GM21576 (cell line): ENCODE data around the gene ASIC2.

Source experiments
- ATAC-seq: cut with Tn5 transposase; IDR thresholded peaks from one replicate; pipeline ENCODE4 v1.9.1; 2021; ENCODE audit warnings: mild to moderate bottlenecking, moderate library complexity; ENCODE audit not compliant: unreplicated experiment

The ASIC2 gene

GRCh38 chr17:33207231-33207630 lies 85.9 kb downstream of the ASIC2 start:
- ATAC-seq = no peak

- no peak for ATAC-seq
Measured at GRCh38 chr17:33205552-33205951, 87.5 kb downstream of the ASIC2 start.

GRCh38 chr17:33204701-33205100 lies 88.4 kb downstream of the ASIC2 start:
- no peak for ATAC-seq

DNA sequence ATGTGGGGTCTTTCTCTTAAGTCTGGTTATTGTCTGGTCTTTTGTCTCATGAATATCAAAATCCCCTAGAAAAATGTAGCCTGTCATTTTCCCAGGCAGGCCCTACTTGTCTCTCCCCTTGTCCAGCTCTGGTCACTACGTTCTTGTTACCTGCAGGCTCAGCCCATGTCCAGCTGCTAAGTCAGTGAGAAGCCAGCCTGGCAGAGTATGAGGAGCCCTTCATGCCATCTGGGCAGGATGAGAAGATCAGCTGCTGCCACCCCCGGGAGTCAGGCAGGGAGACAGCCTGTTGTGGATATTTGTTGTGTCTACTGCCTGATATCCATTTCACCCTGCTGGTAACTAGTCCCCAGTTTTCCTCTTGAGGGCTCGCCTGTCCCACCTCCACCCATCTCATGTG lies 88.9 kb downstream of the ASIC2 start:
- ATAC-seq = no peak

DNA sequence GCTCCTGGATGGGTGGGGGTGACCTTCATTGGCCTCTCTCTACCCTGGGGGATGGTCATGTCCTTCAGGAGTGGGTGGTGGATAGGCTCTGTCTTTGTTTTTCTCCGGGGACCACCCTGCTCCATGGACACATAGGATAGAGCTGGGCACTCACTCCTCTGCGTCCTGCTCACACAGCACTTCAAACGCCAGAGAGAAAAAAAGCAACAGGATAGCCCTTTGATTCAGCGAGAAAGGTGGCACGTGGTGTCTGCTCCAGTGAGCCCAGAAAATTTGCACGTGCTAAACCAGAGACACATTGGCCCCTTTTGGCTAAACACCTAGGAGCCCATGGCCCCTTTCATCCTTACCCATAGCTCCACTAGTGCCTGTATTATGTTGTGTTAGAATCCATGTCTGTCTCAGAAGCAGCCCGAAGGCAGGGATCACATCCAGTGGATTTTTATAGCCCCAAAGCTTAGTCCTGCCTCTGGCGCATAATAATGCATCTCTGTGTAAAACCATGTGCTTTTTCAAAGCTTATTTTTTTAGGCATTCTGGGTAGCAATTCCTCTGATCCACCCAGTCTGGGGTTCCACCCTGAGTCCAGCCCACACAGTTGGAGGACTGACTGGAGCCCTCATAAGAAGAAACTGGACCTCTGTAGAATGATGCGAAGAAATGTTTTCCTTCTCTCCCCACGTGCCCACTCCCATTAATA lies 90.1 kb downstream of the ASIC2 start:
- no peak for ATAC-seq

- ATAC-seq = no peak
Measured at GRCh38 chr17:33202021-33202420, 91.1 kb downstream of the ASIC2 start.

- no peak for ATAC-seq
Measured at GRCh38 chr17:33201283-33201682, 91.8 kb downstream of the ASIC2 start.

- ATAC-seq = no peak
Measured at GRCh38 chr17:33200587-33200986, 92.5 kb downstream of the ASIC2 start.

DNA sequence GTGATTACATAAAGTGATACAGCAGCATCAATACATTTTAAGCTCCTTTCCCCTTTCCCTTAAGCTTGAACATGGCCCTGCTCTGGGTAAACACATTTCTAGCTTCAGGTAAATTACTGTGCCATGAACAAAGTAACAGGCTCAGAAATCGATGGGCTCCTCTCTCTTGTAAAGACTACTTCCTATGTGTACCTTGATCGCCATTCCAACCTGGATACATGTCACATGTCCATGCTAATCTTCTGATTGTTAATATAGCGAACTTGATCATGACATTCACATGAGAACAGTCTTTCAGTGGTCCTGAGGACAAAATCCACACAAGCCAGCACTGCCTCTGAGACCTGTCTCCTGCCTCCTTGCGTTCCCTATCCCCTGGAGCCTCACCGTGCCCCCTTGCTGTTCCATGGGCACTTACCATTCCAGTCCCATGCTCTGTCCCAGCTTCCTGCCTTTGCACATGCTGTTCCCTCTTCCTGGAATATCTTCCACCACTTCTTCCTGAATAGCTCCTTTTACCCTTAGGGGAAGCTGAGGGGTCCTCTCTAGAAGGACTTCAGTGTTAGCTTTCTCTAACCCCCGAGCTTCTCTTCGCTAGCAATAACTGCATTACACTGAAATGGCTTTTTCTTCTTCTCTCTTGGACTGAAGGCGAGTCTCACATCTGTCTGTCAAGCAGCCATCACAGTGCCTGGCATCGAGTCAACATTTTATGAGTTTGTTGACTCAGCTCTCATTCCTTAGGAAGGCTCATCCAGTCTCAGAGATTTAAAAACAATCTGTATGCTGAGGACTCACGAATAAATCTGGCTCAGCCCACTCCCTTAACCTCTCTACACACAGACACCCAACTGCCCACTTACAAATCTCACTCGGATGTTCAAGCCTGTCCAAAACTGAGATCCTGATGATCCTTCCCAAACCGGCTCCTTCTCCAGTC lies 93.3 kb downstream of the ASIC2 start:
- no peak for ATAC-seq

GRCh38 chr17:33198954-33199353 lies 94.1 kb downstream of the ASIC2 start:
- ATAC-seq = no peak

DNA sequence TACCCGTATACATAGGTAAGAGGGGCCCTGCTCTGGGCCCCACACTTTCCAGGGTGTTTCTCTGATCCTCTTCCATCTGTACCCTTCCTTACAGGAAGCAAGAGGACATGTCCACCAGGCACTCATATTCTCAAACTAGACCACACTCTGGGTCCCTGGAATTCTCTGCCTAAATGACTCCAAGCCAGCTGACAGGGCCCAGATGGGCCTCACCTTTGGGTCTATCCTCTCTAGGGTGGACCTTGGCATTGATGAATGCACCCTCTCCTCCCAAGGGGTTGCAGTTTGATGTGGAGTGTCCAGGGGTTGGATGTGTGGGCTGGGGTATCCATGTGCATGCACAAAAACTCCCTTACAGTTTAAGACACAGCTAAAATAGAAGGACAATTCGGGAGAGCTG lies 95.8 kb downstream of the ASIC2 start:
- ATAC-seq = no peak

GRCh38 chr17:33196883-33197282 lies 96.2 kb downstream of the ASIC2 start:
- no peak for ATAC-seq

- no peak for ATAC-seq
Measured at GRCh38 chr17:33192951-33193911, 99.9 kb downstream of the ASIC2 start.

- ATAC-seq = no peak
Measured at GRCh38 chr17:33183487-33184026, 109.5 kb downstream of the ASIC2 start.

- no peak for ATAC-seq
Measured at GRCh38 chr17:33179151-33179550, 113.9 kb downstream of the ASIC2 start.

DNA sequence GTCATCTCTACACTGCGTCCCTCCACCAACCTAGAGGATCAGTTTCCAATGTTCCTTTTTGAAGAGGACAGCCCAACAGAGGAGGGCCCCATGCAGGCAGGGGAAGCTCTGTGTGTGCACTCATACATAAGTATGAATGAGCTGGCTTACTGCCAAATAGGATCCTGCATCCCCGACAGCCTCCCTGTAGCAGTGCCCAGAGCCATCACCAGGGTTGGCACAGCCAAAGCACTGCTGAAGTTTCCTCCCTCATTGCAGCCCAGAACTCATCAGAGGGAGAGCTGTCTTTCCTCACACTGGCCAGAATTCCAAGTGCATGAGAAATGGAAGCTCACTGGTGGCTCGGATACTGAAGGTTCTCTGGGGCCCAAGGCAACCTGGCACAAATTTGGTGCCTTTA lies 114.4 kb downstream of the ASIC2 start:
- ATAC-seq = no peak

DNA sequence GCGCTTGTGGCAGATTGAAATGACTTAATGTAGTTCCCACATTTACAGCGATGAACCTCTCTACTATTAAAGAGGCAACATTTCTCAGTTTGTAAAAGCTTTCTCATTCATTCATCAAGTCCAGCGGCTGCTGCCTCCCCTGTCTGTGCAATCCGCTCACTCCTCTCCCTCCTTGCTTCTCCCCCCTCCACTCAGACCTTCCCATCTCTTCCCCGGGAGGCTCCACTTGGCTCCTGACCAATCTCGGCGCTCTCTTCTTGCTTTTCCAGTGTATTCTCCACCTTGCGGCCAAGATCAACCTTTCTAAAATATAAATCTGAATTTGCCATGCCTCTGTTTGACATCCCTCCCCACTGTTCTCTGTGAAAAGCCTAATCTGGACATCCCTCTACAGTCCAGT lies 117.5 kb downstream of the ASIC2 start:
- ATAC-seq = no peak

- ATAC-seq = no peak
Measured at GRCh38 chr17:33171931-33172330, 121.2 kb downstream of the ASIC2 start.

DNA sequence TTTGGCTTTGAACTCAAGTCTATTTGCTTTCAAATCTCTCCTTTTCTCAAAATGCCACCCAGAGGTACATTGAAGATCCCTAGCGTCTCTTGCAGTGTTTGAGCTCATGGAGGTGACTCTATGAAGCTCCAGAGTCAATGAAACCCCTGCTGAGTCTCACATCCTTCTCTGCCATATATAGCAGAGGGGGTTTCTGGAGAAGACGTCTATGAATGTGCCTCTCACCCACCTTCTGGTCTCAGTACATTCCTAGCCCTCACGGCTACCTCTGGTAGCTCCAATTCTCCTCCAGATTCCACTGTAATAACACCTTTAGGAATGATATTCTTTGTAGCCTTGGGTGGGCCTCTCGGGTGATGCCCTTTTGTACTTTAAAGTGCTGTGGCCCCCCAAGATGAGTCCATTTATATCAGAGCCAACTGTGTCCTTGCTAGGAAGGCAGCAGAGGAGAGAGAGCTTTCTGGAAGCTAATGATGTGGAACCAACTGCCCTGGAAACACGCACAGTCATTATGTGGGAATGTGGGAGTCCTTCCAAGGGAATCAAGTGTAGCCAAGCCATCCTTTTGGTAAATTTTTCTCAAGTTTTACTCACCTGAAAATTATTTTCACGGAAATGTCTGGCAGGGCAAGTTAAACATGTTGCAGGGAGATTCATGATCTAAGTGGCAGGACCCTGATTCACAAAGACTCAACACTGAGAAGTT lies 123.4 kb downstream of the ASIC2 start:
- ATAC-seq = no peak

GRCh38 chr17:33167736-33168135 lies 125.4 kb downstream of the ASIC2 start:
- ATAC-seq = no peak
